K562 (cell line): ENCODE measurements around the gene OR7A5. TPM values are rescaled to one million over a fixed set of nuclear protein-coding genes. Genes with fewer than 3 reads are reported as not detected.
"Not testable (repeated sequence)": the region's sequence is repeated elsewhere in the genome, so short reads cannot be mapped to it uniquely, and the experiment has no call there.

Experiments used
- ADNP ChIP-seq: fragments of 200-800 bp; sonication (Bioruptor generic); IDR thresholded peaks from 2 replicates; pipeline ENCODE4 v1.6.1; 2016; ENCODE audit warnings: missing genetic modification characterization, missing compliant biosample characterization
- ARNT ChIP-seq, 2 experiments: fragments of 450-650 bp; IDR thresholded peaks; 2 replicates each; pipeline ENCODE4 v1.6.1; 2016; ENCODE audit warnings: mild to moderate bottlenecking in 1 of 2
- DNMT1 ChIP-seq: fragments of 450-650 bp; IDR thresholded peaks from 2 replicates; pipeline ENCODE4 v1.6.1; 2016; ENCODE audit warnings: antibody characterized with exemption, mild to moderate bottlenecking
- ETV1 ChIP-seq: fragments of 450-650 bp; conservative IDR thresholded peaks from 2 replicates; pipeline ENCODE4 v1.6.1; 2016; ENCODE audit warnings: missing genetic modification characterization, control low read depth, low read depth, missing compliant biosample characterization
- HDAC2 ChIP-seq: fragments of 450-650 bp; IDR thresholded peaks from 2 replicates; pipeline ENCODE4 v1.6.1; 2016; ENCODE audit warnings: mild to moderate bottlenecking
- JUNB ChIP-seq: fragments of 450-650 bp; formaldehyde crosslinking; conservative IDR thresholded peaks from 2 replicates; pipeline ENCODE4 v1.4.0; 2020; ENCODE audit warnings: mild to moderate bottlenecking
- NR2C2 ChIP-seq, 2 experiments: fragments of 200-800 bp in 1 of 2; sonication (Bioruptor generic) in 1 of 2; sonication (generic) in 1 of 2; formaldehyde crosslinking in 1 of 2; IDR thresholded peaks; 2 replicates each; pipeline versions ENCODE4 v1.6.1 to v1.8.0; 2016 to 2022; ENCODE audit warnings: mild to moderate bottlenecking in 1 of 2, missing compliant biosample characterization in 1 of 2, missing genetic modification characterization in 1 of 2, missing genetic modification reagents in 1 of 2
- PTBP1 ChIP-seq: fragments of 200-400 bp; formaldehyde crosslinking; IDR thresholded peaks from 2 replicates; pipeline ENCODE4 v1.6.1; 2017; ENCODE audit warnings: low read depth, low read length
- polyA plus RNA-seq, 8 experiments: library from polyadenylated mRNA; depleted of rRNA in 4 of 8; stranded (reverse) in 5 of 8; unstranded in 3 of 8; fragments of >200 nt; fragmentation: Nextera tagmentation in 2 of 8; fragmentation: Illumina TruSeq in 1 of 8; extraction: Ambion mirVana in 2 of 8; extraction: Trizol in 1 of 8; gene quantifications; 2 replicates each; pipeline versions ENCODE4 v1.2.1 to v1.2.3, GENCODE V29; 2011 to 2014; ENCODE audit warnings: inconsistent platforms in 1 of 8, missing spikeins in 1 of 8
- total RNA-seq, 7 experiments: library from RNA; depleted of rRNA in 6 of 7; stranded (reverse); fragments of >200 nt in 6 of 7; fragmentation: Illumina TruSeq in 2 of 7; extraction: Trizol in 2 of 7; gene quantifications; 2 replicates each; pipeline versions ENCODE4 v1.2.1 to v1.2.3, GENCODE V29; 2011 to 2021; ENCODE audit warnings: low replicate concordance in 1 of 7
- TF ChIP-seq, protein P1 (sequence below): IDR thresholded peaks from 2 replicates; pipeline ENCODE4 v1.6.1; 2016; ENCODE audit warnings: missing genetic modification characterization, missing compliant biosample characterization

Gene OR7A5
- total and polyA plus RNA-seq, 9 of the 15 experiments (the other 6 are each of a cell fraction or from before 2014, with no cell fraction given) = not detected

DNA sequence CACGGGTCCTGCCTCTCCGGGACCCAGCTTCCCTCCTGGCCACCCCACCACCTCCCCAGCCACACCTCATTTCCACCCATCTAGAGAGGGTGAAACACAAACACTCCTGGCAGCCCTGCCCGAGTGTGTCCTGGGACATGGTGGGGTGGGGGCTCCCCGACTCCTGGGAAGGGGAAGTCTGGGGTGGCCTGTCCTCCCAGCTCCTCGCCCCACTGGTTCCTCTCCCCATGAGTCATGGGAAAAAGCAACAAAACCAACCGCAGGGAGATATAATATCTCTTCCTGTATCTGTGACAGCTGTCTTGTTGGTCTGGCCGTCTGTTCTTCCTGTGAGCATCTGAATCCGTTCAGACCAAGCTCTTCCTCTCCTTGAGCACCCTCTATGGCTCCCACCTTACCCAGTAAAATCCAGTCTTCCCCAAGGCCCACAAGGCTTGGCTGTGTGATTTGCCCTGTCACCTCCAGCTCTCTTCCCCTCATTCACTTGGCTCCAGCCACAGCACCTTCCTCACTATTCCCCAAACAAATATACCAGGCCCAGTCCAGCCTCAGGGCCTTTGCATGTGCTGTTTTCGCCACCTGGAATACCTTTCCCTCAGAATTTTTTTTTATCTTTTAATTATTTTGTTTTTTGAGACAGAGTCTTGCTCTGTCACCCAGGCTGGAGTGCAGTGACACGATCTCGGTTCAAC, 49.7 kb downstream of the OR7A5 start (continued):
- TF ChIP-seq DNMT1 (peak; percentile 79; the same call in 1 of the 2 replicates), ETV1 (tag) (peak; percentile 60), ADNP (tag) (peak; percentile 98), NR2C2 (tag; IDR thresholded peaks at IDR 0.05) (peak; percentile 29; the same call in 1 of the 2 replicates), PTBP1 (peak; percentile 98), ARNT (IDR thresholded peaks at IDR 0.05) (peak; percentile 60 to 84; a peak in 3 of 4 replicates), JUNB (CRISPR knock-in tag) (0 out of 2 replicates have a peak, but pooled peaks have one; percentile 4), HDAC2 (peak; percentile 99)
- not testable (repeated sequence) for TF ChIP-seq NR2C2 (CRISPR knock-in tag; IDR thresholded peaks at IDR 0.05)
- TF ChIP-seq, protein P1, sequence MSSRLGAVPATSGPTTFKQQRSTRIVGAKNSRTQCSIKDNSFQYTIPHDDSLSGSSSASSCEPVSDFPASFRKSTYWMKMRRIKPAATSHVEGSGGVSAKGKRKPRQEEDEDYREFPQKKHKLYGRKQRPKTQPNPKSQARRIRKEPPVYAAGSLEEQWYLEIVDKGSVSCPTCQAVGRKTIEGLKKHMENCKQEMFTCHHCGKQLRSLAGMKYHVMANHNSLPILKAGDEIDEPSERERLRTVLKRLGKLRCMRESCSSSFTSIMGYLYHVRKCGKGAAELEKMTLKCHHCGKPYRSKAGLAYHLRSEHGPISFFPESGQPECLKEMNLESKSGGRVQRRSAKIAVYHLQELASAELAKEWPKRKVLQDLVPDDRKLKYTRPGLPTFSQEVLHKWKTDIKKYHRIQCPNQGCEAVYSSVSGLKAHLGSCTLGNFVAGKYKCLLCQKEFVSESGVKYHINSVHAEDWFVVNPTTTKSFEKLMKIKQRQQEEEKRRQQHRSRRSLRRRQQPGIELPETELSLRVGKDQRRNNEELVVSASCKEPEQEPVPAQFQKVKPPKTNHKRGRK (tag) = peak; percentile 60
